ENCODE results near the gene NCK2.

Gene NCK2

GRCh38 chr2:105812180-105813044 is 67.7 kb downstream of the NCK2 start:
- DNase-seq = no peak

- no peak for DNase-seq
Measured at GRCh38 chr2:105813045-105813315, 68.3 kb downstream of the NCK2 start.

- DNase-seq = no peak
Measured at GRCh38 chr2:105813405-105813804, 68.7 kb downstream of the NCK2 start.

GRCh38 chr2:105814291-105814940 is 69.7 kb downstream of the NCK2 start:
- no peak for DNase-seq

GRCh38 chr2:105815401-105815800 is 70.7 kb downstream of the NCK2 start:
- DNase-seq = no peak

DNA sequence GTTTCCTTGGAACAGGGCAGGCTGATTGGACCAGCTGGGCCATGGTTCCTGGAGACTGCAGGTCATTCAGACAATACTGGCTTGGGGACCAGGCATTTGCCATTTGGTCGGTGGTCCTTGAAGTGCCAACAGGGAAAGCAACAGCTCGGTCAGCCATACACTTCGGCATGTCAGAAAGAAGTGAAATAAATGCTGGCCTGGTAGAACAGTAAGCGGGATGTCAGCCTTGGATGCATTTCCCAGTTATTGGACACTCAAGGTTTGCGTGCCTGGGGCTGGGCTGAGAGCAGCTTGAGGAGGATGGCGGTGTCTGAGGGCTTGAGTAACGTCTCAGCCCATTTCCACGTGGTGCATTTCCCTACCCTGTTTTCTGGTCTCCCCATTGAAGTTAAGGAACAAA is 75.4 kb downstream of the NCK2 start:
- DNase-seq = no peak

GRCh38 chr2:105820691-105821090 is 76.0 kb downstream of the NCK2 start:
- DNase-seq = no peak

DNA sequence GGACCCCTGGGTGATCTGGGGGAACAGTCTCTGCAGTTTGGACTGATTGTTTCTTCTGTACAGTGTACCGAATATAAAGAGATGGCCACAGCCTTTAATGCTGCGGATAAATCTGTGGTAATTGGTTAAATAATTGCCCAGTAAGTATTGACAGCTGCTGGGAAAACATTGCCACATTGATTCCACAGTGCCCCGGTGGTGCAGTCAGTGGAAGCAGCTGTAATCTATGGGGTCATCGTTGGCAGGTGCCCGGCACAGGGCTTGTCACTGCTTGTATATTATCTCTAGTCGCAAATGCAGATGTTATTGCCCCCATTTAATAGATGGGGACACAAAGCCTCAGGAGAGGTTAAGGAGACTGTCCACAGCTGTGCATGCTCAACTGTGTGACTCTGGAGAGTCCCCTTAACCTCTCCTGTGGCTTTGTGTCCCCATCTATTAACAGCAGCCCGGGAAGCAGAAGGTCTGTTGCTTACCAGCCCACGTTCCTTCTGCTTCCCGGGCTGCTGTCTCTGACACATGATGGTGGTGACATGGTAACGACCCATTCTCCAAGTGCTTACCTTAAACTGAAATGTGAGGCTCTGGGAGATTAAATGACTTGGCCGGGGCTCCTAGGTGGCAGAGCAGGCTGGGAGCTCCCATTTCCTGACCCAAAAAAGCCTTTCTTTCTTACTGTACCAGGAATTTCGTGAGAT is 76.9 kb downstream of the NCK2 start:
- DNase-seq = no peak

- DNase-seq = no peak
Measured at GRCh38 chr2:105822186-105822585, 77.5 kb downstream of the NCK2 start.

DNA sequence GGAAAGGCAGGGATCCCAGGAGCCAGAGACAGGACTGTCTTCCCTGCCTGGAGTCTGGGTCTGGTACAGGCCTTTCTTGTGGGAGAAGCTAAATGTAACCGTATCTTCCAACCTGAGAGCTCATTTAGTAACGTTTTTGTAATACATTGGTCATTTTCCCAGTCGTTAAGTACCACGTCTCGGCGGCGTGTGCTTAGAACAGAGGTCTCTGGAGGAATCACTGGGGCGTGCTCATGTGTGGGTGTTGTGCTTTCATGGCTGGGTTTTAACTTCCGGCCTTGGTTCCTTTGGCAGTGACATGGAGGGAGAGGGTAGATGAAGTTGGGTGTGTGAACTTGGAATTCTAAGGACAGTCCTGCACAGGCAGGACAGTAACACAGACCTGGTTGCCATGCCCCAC is 79.7 kb downstream of the NCK2 start:
- no peak for DNase-seq

DNA sequence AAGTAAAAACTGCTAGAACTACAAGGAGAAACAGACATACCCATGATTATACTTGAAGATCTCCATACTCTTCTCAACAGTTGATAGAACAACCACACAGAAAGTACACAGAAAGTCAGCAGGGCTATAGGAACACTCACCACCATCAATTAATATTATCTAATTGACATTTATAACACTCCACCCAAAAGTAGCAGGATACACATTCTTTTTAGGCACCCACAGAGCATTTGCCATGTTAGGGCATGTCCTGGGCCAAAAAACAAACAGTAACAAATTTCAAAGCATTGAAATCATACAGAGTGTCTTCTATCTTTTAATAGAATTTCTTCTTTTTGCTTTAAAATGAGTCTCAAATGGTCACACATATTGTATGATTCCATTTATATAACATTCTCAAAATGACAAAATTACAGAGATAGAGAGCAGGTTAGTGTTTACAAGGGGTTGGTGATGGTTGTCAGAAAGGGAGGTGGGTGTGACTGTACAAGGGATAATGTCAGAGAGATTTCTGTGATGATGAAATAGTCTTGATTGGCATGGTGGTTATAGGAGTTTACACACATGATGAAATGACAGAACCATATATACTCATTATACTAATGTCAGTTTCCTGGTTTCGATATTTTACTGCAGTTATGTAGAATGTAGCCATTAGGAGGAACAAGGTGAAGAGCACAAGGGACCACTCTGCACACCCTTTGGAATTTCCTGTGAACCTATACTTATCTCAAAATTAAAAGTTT is 82.8 kb downstream of the NCK2 start:
- no peak for DNase-seq

- no peak for DNase-seq
Measured at GRCh38 chr2:105828558-105828957, 83.8 kb downstream of the NCK2 start.

DNA sequence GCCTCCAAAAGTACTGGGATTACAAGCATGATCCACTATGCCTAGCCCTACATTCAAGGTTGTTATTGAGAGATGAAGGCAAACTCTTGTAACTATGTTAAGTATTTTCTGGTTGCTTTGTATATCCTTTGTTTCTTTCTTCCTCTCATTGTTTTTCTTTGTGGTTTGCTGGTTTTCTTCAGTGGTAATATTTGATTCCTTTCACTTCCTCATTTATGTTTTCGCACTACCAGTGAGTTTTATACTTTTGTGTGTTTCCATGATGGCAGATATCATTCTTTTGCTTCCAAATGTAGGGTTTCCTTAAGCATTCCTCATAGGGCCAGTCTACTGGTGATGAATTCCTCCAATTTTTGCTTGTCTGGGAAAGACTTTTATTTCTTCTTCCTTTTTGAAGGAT is 90.2 kb downstream of the NCK2 start:
- no peak for DNase-seq

DNA sequence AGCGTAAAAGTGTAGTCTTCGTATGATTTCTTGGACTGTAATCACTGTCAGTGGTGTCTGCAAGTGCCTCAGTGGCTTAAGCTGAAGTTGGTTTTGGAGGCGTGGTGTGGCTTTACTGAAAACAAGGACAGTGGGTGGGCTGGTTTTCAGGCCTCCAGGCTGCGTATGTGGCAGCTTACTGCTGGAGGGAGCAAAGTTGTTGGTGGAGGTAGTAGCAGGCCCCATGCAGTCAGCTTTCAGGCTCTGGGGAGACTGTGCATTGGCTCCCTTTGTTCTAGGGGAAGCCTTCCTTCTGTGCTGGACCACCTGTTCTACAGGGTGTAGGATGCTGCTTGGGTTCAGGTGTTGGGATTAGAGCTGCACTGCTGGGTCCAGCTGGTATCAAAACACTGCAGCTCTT is 91.6 kb downstream of the NCK2 start:
- DNase-seq = no peak

DNA sequence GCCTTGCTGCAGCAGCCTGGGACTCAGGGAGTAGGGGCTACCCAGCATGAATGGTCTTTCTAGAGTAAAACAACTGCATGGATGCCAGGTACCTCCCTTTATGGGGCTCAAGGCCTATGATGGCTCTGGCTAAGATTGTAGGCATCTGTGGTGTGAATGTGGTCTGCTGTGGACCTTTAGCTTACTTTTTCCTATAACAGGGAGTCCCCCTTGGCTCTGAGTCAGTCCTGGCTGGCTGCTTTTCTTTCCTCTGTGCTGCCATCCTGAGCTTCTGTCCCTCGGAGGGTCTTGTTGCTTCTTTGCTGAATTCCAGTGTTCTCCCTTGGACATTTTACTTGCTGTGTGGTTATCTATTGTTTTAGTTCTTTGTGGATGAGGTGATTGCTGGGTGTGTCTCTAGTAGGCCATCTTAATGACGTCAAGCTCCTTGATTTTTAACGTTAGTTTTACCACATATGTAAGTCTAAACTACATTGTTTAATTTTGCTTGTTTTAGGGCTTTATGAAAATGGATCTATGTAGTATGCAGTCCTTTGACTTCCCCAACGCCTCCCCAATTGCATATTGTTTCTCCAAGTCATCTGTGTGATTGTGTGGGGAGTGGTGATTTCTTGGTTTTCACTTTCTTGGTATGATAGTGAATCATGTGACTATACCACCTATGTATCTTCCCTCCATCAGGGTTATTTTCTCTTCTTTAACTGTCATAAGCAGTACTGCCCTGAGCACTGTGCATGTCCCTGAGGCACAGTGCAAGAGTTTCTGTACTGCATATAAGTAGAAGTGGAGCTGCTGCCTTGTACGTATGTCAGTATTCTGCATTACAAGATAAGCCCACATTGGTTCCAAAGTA is 92.4 kb downstream of the NCK2 start:
- DNase-seq = no peak

GRCh38 chr2:105839793-105840192 is 95.1 kb downstream of the NCK2 start:
- DNase-seq = no peak

- DNase-seq = no peak
Measured at GRCh38 chr2:105840933-105841332, 96.2 kb downstream of the NCK2 start.

GRCh38 chr2:105841551-105841950 is 96.8 kb downstream of the NCK2 start:
- DNase-seq = no peak

DNA sequence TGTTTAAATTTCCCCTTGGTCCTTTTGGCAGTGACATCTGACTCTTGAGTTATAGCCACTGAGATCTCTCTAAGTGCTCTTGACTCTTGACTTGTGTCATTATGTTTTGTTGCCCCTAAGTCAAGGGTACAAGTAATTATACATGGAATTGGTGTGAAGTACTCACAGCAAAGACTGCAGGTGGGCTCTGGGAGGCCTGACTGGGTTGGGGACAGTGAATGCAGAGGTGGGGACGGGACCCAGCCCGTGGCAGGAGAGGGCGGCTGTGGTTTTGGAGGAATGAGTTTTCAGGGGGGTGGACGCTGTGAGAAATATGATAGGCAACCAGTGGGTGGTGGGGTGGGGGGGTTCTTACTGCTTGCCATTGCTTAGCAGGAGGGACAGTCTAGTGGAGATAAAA is 97.8 kb downstream of the NCK2 start:
- no peak for DNase-seq

DNA sequence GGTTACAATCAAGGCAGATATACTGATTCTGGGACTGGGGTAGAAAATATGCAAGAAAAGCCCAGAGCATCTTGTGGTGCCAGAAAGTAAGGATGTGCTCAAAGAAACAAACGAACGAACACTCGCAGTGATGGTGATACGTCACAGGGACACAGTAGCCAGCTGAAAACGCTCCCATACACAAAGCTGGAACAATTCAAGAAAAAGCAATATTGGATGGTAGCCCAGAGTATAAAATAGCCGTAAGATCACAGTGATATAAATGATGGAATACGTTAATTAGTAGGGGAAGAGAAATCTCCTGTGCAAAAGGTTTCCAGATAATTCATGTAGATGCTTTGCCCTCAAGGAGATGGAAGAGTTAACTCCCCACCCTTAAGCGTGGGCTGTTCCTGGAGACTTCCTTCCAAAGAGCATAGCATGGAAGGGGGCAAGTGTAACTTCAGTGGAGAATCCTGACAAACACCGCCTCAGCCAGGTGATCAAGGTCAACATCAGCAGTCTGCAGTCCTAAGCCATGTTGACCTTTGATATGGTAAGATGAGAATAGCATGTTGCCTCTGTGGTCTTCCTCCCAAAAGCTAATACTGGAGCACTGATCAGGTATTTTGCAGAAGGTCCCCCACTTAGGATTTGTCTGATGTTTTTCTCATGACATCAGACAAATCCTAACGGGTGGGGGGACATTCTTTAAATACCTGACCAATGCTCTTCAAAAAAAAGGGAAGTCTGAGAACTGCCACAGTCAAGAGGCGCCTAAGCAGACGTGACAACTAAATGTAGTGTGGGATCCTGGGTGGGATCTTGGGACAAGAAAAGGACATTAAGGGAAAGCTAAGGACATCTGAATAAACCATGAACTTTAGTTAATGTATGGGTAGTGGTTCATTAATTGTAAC is 99.0 kb downstream of the NCK2 start:
- no peak for DNase-seq

- no peak for DNase-seq
Measured at GRCh38 chr2:105845976-105846375, 101.3 kb downstream of the NCK2 start.

All from right kidney (tissue), 1 donor.